HTERT RPE-1 (cell line): ENCODE data around the gene SMIM1.
"Not testable (repeated sequence)": the region's sequence is repeated elsewhere in the genome, so short reads cannot be mapped to it uniquely, and the experiment has no call there.

Experiments
- in situ Hi-C: fragments of 300-500 bp; cut with MboI; formaldehyde crosslinking; loops from 4 replicates; pipeline ENCODE4 v1.14.3; 2020; ENCODE audit warnings: low sequenced_read_pairs

SMIM1 gene

DNA sequence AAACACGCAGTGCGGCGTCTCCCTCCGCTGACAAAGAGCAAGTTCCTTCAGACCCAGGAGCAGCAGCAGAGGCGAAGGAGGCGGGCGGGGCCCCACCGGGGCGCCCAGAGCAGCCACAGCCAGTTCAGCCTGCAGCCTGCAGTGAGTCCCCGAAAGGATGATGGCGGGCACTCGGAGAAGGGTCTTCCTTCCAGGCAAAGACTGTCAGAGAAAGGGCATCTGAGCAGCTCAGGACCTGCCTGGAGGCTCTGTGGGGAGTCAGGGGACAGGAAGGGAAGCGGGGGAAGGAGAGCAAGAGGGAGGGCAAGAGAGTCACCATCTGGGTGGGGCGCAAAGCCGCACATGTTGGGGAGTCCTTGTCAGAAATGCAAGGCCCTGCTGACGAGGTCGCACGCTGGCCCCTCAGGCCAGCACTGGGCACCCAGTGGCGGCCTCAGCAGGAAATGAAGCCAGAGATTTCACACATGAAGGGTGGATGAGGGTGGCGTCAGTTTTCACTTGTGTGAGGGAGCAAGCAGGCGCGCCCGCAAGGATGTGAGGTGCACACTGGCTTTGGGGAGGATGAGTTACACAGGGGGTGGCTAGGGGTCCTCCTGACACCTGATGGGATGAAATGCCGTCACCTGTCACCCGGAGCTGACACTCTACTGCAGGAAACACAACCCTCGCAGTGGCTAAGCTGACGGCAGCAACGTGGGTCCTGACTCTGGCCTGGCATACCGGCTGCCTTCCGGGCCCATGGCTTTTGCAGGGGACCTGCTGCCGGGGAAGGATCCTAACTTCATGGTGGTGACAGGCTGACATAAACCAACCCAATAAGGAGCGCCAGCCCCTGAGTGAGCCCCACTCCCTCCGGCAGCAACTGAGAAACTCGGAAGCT lies 17.1 kb downstream of the SMIM1 start:
- in situ Hi-C loops = no loop called here

DNA sequence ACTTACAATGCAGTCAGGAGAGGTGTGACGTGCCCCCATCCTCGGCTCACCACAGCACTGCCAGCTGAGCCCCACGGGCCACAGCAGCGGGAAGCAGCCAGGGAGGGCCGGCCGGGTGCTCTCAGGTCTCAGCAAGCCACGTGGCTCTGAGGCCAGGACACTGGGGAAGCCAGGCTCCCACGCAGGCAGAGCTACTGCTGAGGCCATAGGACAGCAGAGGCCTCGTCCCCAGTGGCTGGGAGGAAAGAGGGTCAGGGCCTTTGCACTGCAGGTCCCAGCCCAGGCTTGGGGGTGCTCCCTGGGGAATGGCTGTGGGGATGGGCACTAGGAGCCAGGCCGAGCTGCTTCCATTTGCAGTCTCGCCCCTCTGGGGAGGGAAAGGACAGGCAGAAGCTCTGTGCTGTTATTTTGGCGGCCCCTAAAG lies 18.0 kb downstream of the SMIM1 start:
- in situ Hi-C loops = no loop called here

DNA sequence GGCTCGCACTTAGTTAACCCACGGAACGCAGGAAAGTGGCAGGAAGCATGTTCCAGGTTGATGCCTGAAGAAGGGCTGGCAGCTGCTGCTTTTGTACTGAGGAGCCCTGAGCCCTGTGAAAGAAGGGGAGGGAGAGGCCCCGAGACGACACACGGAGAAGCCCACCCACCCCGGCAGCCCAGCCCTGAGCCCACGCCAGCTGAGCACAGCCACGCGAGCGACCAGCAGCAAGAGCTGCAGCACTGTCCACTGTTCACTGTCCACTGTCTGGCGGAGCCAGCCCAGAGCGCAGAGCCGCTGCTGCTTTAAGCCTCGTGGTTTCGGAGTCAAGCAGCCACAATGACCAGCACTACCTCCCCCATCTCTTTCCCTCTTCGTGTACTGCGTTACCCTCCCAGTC lies 18.4 kb downstream of the SMIM1 start:
- in situ Hi-C loops = no loop called here

- in situ Hi-C loops = no loop called here
Measured at GRCh38 chr1:3795453-3796214, 23.1 kb downstream of the SMIM1 start.

GRCh38 chr1:3796215-3797061 lies 23.9 kb downstream of the SMIM1 start, which contains the start of gene LRRC47:
Gene LRRC47, minus strand, starts transcription at chr1:3796498. Its CDS starts 22 bp downstream, at chr1:3796476.
- in situ Hi-C loops = no loop called here

GRCh38 chr1:3799976-3800685 lies 27.6 kb downstream of the SMIM1 start:
- in situ Hi-C loops = no loop called here

DNA sequence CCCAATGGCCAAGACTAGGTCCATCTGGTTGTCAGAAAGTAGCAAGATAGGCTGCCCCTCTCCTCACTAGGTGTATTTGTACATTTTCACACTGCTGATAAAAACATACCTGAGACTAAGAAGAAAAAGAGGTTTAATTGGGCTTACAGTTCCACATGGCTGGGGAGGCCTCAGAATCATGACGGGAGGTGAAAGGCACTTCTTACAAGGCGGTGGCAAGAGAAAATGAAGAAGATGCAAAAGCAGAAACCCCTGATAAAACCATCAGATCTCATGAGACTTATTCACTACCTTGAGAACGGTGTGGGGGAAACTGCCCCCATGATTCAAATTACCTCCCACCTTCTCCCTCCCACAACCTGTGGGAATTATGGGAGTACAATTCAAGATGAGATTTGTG lies 28.2 kb downstream of the SMIM1 start:
- in situ Hi-C loops = not testable (repeated sequence)

GRCh38 chr1:3803905-3804626 lies 31.5 kb downstream of the SMIM1 start:
- in situ Hi-C loops = no loop called here

DNA sequence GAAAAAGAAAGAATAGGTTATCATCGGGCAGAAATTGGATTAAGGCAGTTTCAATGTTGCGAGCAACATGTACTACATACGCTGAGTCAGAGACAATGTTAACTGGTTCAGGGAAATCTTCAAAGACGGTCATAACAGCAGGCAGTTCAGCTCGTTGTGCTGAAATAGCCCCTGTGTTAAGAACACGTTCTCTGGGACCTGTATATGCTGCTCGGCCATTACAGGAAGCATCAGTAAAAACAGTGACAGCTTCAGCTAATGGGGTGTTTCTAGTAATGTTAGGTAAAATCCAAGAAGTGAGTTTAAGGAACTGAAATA lies 32.0 kb downstream of the SMIM1 start:
- in situ Hi-C loops = not testable (repeated sequence)

GRCh38 chr1:3805038-3805437 lies 32.5 kb downstream of the SMIM1 start:
- in situ Hi-C loops = no loop called here

DNA sequence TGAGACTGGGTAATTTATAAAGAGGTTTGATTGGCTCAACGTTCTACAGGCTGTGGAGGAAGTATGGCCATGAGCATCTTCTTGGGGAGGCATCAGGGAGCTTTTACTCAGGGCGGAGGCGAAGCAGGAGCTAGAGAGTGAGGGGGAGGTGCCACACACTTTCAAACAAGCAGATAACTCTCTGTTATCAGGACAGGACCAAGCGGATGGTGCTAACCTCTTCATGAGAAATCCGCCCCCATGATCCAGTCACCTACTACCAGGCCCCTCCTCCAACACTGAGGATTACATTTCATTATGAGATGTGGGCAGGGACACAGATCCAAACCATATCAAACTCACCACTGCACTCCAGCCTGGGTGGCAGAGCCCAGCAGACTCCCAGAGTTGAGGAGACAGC lies 35.2 kb downstream of the SMIM1 start:
- in situ Hi-C loops = no loop called here

DNA sequence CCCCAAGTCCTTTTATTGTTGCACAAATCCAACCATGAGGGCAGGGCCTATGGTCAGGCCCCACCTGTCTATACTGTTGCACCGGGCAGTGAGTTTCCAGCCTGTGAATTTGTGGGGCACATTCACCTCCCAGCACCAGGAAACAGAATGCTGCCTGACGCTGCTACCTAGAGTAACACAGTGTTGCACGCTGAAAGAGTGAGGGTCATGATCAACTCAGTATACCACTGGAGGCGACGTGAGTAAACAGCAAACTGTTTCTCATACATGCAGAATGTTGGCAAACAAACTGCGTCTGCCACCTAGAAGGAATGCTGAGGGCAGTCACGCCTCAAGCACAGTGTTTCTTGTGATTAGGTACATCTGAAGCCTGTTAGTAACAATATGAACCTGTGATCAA lies 37.1 kb downstream of the SMIM1 start:
- in situ Hi-C loops = no loop called here

GRCh38 chr1:3810149-3810761 lies 37.7 kb downstream of the SMIM1 start:
- in situ Hi-C loops = not testable (repeated sequence)

GRCh38 chr1:3811595-3811911 lies 39.0 kb downstream of the SMIM1 start:
- in situ Hi-C loops = no loop called here

- in situ Hi-C loops = no loop called here
Measured at GRCh38 chr1:3814065-3814464, 41.5 kb downstream of the SMIM1 start.

- in situ Hi-C loops = no loop called here
Measured at GRCh38 chr1:3814771-3815561, 42.4 kb downstream of the SMIM1 start.

DNA sequence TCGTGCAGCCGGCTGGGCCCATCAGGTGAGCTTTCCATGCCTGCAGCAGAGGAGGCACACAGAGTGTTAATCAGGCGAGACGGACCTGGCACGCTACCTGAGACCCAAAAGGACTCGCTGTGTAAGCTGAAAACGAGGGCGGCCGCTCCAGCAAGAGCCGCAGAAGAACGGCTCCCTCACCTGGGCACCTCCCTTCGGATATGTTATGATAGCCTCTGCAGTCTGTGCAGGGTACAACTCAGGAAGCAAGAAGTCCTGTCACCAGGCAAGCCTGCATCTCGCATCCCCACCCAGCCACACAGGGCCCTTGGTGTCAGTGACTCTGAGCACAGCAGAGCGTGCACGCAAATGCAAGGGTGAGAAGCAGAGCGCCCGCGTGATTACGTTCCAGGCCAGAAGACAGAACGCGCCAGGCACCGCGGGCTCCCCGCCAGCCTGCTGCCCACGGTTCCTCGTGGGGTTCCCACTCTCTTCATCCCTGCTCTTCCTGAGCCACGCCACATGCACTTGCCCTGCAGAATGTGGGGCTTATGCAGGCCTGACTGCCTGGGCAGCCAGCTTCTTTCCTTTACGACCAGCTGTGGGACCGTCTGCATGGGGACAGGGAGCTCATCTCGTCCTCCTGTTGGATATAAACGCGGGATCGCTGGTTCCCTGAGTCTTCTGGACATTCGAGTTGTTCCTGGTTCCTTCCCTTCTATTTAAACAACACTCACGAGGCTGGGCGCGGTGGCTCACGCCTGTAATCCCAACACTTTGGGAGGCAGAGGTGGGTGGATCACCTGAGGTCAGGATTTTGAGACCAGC lies 44.0 kb downstream of the SMIM1 start:
- in situ Hi-C loops = no loop called here

DNA sequence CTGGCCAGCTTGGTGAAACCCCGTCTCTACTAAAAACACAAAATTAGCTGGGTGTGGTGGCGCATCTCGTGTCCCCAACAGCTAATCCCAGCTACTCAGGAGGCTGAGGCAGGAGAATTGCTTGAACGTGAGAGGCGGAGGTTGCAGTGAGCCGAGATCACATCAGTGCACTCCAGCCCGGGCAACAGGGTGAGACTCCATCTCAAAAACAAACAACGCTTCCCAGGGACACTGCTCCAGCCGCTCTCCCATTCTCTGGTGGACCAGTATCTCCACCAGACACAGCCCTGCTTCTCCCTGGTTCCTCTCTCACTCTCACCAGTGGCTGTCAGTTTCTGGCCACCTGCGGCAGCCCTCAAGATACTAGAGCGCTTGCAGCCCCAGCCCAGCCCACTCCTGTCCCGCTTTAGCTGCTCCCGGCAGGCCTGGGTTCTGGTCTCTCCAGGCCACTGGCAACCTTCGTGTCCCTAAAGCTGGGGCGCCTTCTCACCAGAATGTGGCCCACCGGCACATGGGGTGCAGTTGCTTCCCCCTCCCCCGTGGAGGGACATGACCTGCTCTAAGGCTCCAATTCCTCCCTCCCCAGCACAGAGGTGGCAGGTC lies 44.7 kb downstream of the SMIM1 start:
- in situ Hi-C loops = no loop called here
